SK-N-MC (cell line): ENCODE measurements around the gene ABLIM2.

Experiments
- EZH2 ChIP-seq: fragments of 200-600 bp; sonication (generic); IDR thresholded peaks from one replicate; pipeline ENCODE4 v1.6.1; 2017; ENCODE audit warnings: antibody characterized with exemption
- POLR2AphosphoS5 ChIP-seq: IDR thresholded peaks from 2 replicates; pipeline ENCODE4 v1.6.1; 2012; ENCODE audit warnings: mild to moderate bottlenecking, low read depth, low read length, borderline replicate concordance

- TF ChIP-seq EZH2: no peak
- TF ChIP-seq POLR2AphosphoS5: no peak
Observed at GRCh38 chr4:8033067-8033755, 125.4 kb downstream of the ABLIM2 start.
